Heart left ventricle (tissue), 16 donors: ENCODE measurements around the gene GPR89A. TPM values are rescaled to one million over a fixed set of nuclear protein-coding genes. Genes with fewer than 3 reads are reported as not detected.

ENCODE experiments used
- ATAC-seq, 4 donors: fragments of 200-7000 bp; cut with Tn5 transposase; one replicate each; pipeline ENCODE4 v1.9.1; 2020 to 2022; ENCODE audit warnings: moderate library complexity in 4 of 4, mild to moderate bottlenecking in 3 of 4, moderate number of reproducible peaks in 1 of 4
- DNase-seq, 5 donors: peaks; one replicate each; pipeline ENCODE4 v3.0.0-alpha.2; 2020
- H3K27ac ChIP-seq, 12 donors: fragments of 200-600 bp; sonication (generic) in 4 of 12; one replicate each; pipeline versions ENCODE4 v1.5.0 to v1.8.0; 2016 to 2022; ENCODE audit warnings: mild to moderate bottlenecking in 2 of 12
- H3K27me3 ChIP-seq, 9 donors: fragments of 200-600 bp; sonication (generic) in 2 of 9; one replicate each; pipeline versions ENCODE4 v1.5.1 to v1.8.0; 2016 to 2022; ENCODE audit warnings: mild to moderate bottlenecking in 3 of 9
- H3K36me3 ChIP-seq, 9 donors: fragments of 200-600 bp; sonication (generic) in 2 of 9; one replicate each; pipeline versions ENCODE4 v1.5.0 to v1.8.0; 2018 to 2022; ENCODE audit warnings: mild to moderate bottlenecking in 2 of 9
- H3K4me1 ChIP-seq, 12 donors: fragments of 200-600 bp; sonication (generic) in 4 of 12; one replicate each; pipeline versions ENCODE4 v1.5.0 to v1.8.0; 2016 to 2022; ENCODE audit warnings: mild to moderate bottlenecking in 3 of 12
- H3K4me3 ChIP-seq, 12 donors: fragments of 200-600 bp; sonication (generic) in 4 of 12; one replicate each; pipeline versions ENCODE4 v1.5.0 to v1.8.0; 2017 to 2022; ENCODE audit warnings: mild to moderate bottlenecking in 9 of 12, moderate library complexity in 4 of 12
- H3K9me3 ChIP-seq, 12 donors: fragments of 200-600 bp; sonication (generic) in 4 of 12; one replicate each; pipeline versions ENCODE4 v1.5.0 to v1.8.0; 2016 to 2022; ENCODE audit warnings: mild to moderate bottlenecking in 1 of 12
- CTCF ChIP-seq, 12 donors: fragments of 200-600 bp; sonication (generic) in 4 of 12; IDR thresholded peaks; one replicate each; pipeline versions ENCODE4 v1.5.0 to v1.8.0; 2018 to 2022; ENCODE audit warnings: antibody characterized with exemption in 12 of 12, mild to moderate bottlenecking in 5 of 12
- POLR2A ChIP-seq, 2 donors: fragments of 450-650 bp; IDR thresholded peaks; one replicate each; pipeline ENCODE4 v1.6.1; 2017; ENCODE audit warnings: antibody characterized with exemption in 2 of 2, mild to moderate bottlenecking in 2 of 2, moderate library complexity in 2 of 2
- WGBS, 4 donors: extraction: QIAGEN DNeasy Blood & Tissue Kit in 2 of 4; methylation state at CpG; one replicate each; pipeline versions ENCODE4 v1.1.5 to v1.1.7; 2013 to 2018; 5-methylcytosine and 5-hydroxymethylcytosine counted together
- intact Hi-C, 10 donors: fragments of 100-400 bp; cut with DNase I; formaldehyde crosslinking; loops; one replicate each; pipeline versions ENCODE4 v1.11.1 to v1.14.2; 2022
- polyA plus RNA-seq, 2 donors: library from polyadenylated mRNA; stranded (reverse); fragments of 200-250 nt; gene quantifications; one replicate each; pipeline ENCODE4 v1.2.3, GENCODE V29; 2013
- total RNA-seq, 9 donors: library from RNA; depleted of rRNA in 2 of 9; stranded (reverse); fragments of >200 nt in 2 of 9; fragmentation: NEBNext Ultra II Directional in 3 of 9; extraction: Animal tissue kit (Norgen Biotek cat#: 25700) in 3 of 9; gene quantifications; one replicate each; pipeline versions ENCODE4 v1.1.0 to v1.2.4, GENCODE V29; 2016 to 2023
- donor health status: ischemic (EF 13 %, LVEDD 7.1; RV severe dilation, severe dysfunction).
- donor health status: healthy with polysubstance abuse.
- donor health status: DM: no; HTN: yes; CAD: no.
- donor health status: DM: no; HTN: no; CAD: no.
- donor health status: ischemic (EF 25% LVEDD 6.9; RV normal size, moderate dysfunction).
- donor health status: ischemic (EF 25% LVEDD 5.7; RV mildly dilated, moderate dysfunction).
- donor health status: healthy.
- donor health status: DM: yes; HTN: yes; CAD: no.
- donor health status: ischemic (EF 35%, LVEDD 5.7; RV mildly dilated, moderate dysfunction).
- donor health status: nonischemic (EF 11% LVEDD 7.7; RV severe dilation, severe dysfunction).
- donor health status: DM: yes; HTN: yes; CAD: no.
- donor health status: PGD.
- donor health status: ischemic (EF 29% LVEDD 5.4; RV normal size, mild dysfunction).
- donor health status: nonischemic (EF 23%, LVEDD 6.1; RV moderate dilation, normal function).

The GPR89A gene
- total and polyA plus RNA-seq, 11 donors, result 6.2 to 17.1 (median 10.8) TPM

GRCh38 chr1:145695821-145696629, 88.2 kb downstream of the GPR89A start:
- intact Hi-C loops, result no loop called here
- ATAC-seq, result no peak

GRCh38 chr1:145696630-145696960, 88.8 kb downstream of the GPR89A start:
- 89 to 95% (median 93%) methylated on average over 3 of the region's 3 CpGs for WGBS, 4 donors
- DNase-seq, result no peak

More at GRCh38 chr1:145695821-145696629, 88.2 kb downstream of the GPR89A start:
- Histone ChIP-seq H3K36me3 (no peaks in the 10 kb centered on the region), H3K27me3 (no peaks in the 10 kb centered on the region), H3K27ac (no peak overlapping the region), H3K4me1 (peaks cover 0 to 2% (median 0%) of the 10 kb centered on the region in 12 donors), H3K4me3 (no peak overlapping the region), H3K9me3 (no peaks in the 10 kb centered on the region)
- TF ChIP-seq POLR2A (IDR thresholded peaks at IDR 0.05) (no peak), CTCF (IDR thresholded peaks at IDR 0.05) (no peak)
- no peak for DNase-seq
- 56 to 66% (median 60%) methylated on average over 5 of the region's 5 CpGs for WGBS, 4 donors

GRCh38 chr1:145701306-145701862, 93.6 kb downstream of the GPR89A start:
- TF ChIP-seq POLR2A (IDR thresholded peaks at IDR 0.05), result no peak
- TF ChIP-seq CTCF (IDR thresholded peaks at IDR 0.05), result no peak
- 86 to 91% (median 88%) methylated on average over 2 of the region's 2 CpGs for WGBS, 4 donors

More at GRCh38 chr1:145696630-145696960, 88.8 kb downstream of the GPR89A start:
- ATAC-seq, result no peak
- intact Hi-C loops, result no loop called here
- Histone ChIP-seq H3K36me3 (no peaks in the 10 kb centered on the region), H3K4me1 (no peaks in the 10 kb centered on the region), H3K4me3 (no peak overlapping the region), H3K9me3 (no peaks in the 10 kb centered on the region), H3K27ac (no peak overlapping the region), H3K27me3 (no peaks in the 10 kb centered on the region)
- TF ChIP-seq CTCF (IDR thresholded peaks at IDR 0.05), result no peak
- TF ChIP-seq POLR2A (IDR thresholded peaks at IDR 0.05), result no peak

DNA sequence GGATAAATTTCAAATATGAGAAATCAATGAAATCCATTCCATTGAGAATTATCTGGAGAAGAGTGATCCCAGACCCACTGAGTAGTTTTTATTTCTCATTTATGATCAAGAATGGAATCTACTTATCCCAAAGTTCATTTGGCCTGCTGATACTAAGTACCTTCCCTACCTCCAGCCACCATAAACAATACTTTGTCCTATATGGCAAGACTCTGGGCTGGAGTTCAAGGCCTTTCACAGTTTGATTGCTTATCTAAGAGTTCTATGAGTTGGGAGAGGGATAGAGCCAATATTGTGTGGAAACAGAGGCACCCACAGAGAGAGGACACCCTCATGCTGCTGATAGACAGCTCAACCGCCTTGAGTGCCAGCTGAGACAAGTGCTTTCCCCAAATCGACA, 94.3 kb downstream of the GPR89A start:
- ATAC-seq, result no peak
- no peaks in the 10 kb centered on the region for H3K36me3 ChIP-seq
- no peak for DNase-seq
- H3K27ac ChIP-seq, result no peak overlapping the region
- intact Hi-C loops, result no loop called here
- no peak for TF ChIP-seq CTCF (IDR thresholded peaks at IDR 0.05)
- no peak for TF ChIP-seq POLR2A (IDR thresholded peaks at IDR 0.05)
- H3K4me1 ChIP-seq, result no peaks in the 10 kb centered on the region
- 60 to 67% (median 67%) methylated on average over 2 of the region's 2 CpGs for WGBS, 4 donors
- no peaks in the 10 kb centered on the region for H3K27me3 ChIP-seq
- H3K9me3 ChIP-seq, result no peaks in the 10 kb centered on the region
- no peak overlapping the region for H3K4me3 ChIP-seq

More at GRCh38 chr1:145701306-145701862, 93.6 kb downstream of the GPR89A start:
- Histone ChIP-seq H3K27me3 (no peaks in the 10 kb centered on the region), H3K27ac (no peak overlapping the region), H3K9me3 (no peaks in the 10 kb centered on the region), H3K36me3 (no peaks in the 10 kb centered on the region), H3K4me1 (no peaks in the 10 kb centered on the region), H3K4me3 (no peak overlapping the region)
- intact Hi-C loops, result no loop called here
- DNase-seq (no peak), ATAC-seq (no peak)
